Measurements from ENCODE around the gene DNAJC6.
"Not testable (repeated sequence)": the region's sequence is repeated elsewhere in the genome, so short reads cannot be mapped to it uniquely, and the experiment has no call there.

The DNAJC6 gene

DNA sequence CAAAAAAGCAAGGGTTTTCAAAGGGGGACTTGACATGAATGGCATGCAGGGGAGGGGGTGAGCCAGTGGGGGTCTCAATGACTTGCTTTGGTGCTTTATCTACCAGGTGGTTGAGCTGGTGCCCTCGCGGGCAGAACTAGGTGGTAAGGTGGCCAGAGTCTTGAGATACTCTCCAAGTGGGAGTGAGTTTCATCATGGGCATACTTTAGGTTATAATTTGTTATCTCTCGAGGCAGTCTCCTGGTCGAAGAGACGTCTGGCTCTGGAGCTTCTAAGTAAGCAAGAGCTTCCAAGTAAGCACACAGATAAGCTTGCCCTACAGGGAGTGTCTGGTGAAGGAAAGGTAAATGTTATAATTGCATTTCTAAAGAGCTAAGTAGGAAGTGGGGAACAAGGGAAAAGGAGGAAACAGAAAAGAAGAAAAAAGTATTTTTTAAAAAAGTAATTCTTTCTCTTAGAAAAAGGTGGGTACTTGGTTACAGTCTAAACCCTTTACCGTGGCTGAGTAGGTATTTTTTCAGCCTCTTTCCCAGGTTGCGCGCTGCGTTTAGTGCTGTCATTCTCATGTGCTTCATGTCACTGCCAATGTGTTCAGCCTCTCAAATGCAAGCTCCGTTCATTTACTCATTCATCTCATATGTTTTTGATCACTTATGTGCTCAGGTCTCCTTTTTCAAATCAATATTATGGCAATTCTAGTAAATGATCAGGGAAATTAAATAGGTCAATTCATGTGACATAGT, 31.6 kb upstream of the DNAJC6 start:
- H3K4me3 ChIP-seq (ENCODE audit: low read depth, low read length), result no peak overlapping the region
- TF ChIP-seq, protein P1, sequence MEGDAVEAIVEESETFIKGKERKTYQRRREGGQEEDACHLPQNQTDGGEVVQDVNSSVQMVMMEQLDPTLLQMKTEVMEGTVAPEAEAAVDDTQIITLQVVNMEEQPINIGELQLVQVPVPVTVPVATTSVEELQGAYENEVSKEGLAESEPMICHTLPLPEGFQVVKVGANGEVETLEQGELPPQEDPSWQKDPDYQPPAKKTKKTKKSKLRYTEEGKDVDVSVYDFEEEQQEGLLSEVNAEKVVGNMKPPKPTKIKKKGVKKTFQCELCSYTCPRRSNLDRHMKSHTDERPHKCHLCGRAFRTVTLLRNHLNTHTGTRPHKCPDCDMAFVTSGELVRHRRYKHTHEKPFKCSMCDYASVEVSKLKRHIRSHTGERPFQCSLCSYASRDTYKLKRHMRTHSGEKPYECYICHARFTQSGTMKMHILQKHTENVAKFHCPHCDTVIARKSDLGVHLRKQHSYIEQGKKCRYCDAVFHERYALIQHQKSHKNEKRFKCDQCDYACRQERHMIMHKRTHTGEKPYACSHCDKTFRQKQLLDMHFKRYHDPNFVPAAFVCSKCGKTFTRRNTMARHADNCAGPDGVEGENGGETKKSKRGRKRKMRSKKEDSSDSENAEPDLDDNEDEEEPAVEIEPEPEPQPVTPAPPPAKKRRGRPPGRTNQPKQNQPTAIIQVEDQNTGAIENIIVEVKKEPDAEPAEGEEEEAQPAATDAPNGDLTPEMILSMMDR (IDR thresholded peaks at IDR 0.05; ENCODE audit: borderline replicate concordance, insufficient read depth, low read depth, low read length), result no peak

DNA sequence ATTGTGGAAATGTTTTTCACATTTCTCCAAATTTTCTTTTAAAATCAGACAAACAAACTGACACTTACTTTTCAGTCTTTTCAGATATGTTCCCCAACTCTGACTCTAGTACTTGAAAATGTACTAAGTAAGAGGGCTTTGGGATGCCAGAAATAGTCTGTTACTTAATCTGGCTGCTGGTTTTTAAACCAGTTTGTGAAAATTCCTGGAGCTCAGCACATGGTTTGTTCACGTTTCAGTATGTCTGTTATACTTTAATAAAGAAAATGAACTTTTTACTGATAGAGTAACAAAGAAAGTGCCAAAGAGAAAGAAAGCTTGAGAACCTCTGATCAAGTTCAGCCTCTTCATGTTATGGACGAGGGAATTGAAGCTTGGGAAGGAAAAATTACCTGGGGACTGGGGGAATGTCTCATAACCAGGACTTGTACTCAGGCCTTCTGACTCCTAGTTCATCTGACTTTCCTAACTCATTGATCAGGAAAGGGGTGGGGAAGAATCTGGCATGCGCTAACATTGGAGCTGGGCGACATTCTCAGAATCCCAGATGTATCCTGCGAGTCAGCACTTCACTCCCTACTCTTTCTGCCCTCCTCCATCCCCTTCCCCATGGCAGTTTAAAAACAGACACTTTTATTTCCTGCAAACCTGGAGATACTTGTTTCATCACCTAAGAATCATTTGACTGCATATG, 30.8 kb upstream of the DNAJC6 start:
- no peak overlapping the region for H3K4me3 ChIP-seq (ENCODE audit: low read depth, low read length)
- TF ChIP-seq, protein P1 (IDR thresholded peaks at IDR 0.05; ENCODE audit: borderline replicate concordance, insufficient read depth, low read depth, low read length), result no peak

- no peak overlapping the region for H3K4me3 ChIP-seq (ENCODE audit: low read depth, low read length)
- TF ChIP-seq, protein P1 (IDR thresholded peaks at IDR 0.05; ENCODE audit: borderline replicate concordance, insufficient read depth, low read depth, low read length), result no peak
Measured at GRCh38 chr1:65279070-65279779, 30.1 kb upstream of the DNAJC6 start.

GRCh38 chr1:65281846-65282245, 27.5 kb upstream of the DNAJC6 start:
- H3K4me3 ChIP-seq (ENCODE audit: low read depth, low read length), result no peak overlapping the region
- TF ChIP-seq, protein P1 (IDR thresholded peaks at IDR 0.05; ENCODE audit: borderline replicate concordance, insufficient read depth, low read depth, low read length), result no peak

DNA sequence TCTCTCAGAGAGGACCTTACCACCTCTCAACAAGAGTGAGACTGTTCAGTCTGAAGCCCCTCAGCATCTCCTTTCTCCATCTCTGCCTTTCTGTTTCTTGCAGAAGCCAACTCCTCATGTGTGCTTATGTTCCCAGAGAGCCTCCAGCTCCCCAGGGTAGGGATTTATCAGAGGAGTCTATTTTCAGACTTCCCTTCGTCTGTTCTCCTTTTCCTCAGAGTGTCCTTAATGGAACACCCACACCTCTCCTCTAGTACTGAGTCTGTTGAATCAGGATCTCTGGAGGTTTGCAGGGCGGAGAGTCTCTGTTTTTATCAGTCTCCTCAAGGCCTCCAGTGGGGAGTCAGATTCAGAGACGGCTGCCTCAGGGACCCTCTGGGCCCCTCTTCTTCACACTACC, 25.1 kb upstream of the DNAJC6 start:
- TF ChIP-seq, protein P1 (IDR thresholded peaks at IDR 0.05; ENCODE audit: borderline replicate concordance, insufficient read depth, low read depth, low read length), result no peak
- H3K4me3 ChIP-seq (ENCODE audit: low read depth, low read length), result no peak overlapping the region

DNA sequence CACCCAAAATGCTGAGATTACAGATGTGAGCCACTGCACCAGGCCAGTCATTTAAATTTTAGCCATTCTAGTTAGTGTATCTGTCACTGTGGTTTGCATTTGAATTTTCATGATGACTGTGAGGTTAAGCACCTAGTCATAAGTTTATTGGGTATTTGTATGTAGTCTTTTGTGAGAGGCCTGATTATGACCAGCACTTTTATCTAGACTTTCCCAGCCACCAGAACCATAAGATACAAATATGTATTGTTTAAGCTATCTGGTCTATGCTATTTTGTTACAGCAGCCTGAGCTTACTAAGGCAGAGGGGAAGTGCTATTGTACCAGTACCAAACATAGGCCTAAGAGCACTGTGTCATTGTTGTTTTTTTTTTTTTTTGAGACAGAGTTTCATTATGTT, 19.9 kb upstream of the DNAJC6 start:
- H3K4me3 ChIP-seq (ENCODE audit: low read depth, low read length), result no peak overlapping the region
- TF ChIP-seq, protein P1 (IDR thresholded peaks at IDR 0.05; ENCODE audit: borderline replicate concordance, insufficient read depth, low read depth, low read length), result no peak

DNA sequence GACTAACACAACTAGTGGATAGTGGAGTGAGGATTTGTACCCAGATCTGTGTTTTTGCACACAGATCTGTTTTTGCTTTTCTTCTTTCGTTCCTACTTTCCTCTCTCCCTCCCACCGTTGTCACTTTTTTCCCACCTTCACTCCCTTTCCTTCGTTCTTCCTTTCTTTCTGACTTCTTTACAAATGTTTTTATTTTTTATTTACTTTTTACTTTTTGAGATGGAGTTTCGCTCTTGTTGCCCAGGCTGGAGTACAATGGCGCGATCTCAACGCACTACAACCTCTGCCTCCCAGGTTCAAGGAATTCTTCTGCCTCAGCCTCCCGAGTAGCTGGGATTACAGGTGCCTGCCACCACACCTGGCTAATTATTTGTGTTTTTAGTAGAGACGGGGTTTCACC, 17.5 kb upstream of the DNAJC6 start:
- H3K4me3 ChIP-seq (ENCODE audit: low read depth, low read length), result not testable (repeated sequence)
